Measurements from ENCODE around the gene WDR27.

GRCh38 chr6:169623975-169624374 lies 77.9 kb downstream of the WDR27 start:
- TF ChIP-seq CTCF (IDR thresholded peaks at IDR 0.05; ENCODE audit: low read length) (no peak), EZH2 (IDR thresholded peaks at IDR 0.05; ENCODE audit: borderline replicate concordance, low read length) (no peak)
